ENCODE results near the gene CEBPZ. TPM values are rescaled to one million over a fixed set of nuclear protein-coding genes. Genes with fewer than 3 reads are reported as not detected.

CEBPZ gene
- total and polyA plus RNA-seq, 2 donors (not counting 3 experiments of a cell fraction or from before 2014, with no cell fraction given): 3.6 to 46.9 TPM

DNA sequence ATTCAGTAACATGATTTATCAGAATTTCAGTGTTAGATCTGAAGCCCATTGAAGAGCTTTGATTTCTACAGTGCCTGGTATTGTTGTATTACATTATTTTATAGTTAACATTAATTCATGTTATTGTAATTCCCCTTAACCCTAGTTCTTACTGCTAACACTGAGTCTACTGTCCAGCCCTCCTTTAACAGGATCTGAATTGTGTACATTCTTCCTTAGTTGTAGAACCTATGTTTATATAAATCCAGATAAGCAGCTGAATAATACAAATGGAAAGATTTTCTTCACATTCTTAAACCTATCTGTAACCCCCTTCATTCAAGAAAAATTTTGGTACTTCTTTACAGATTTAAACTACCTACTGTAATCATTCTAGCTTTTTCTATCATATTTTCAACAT is 14.8 kb upstream of the CEBPZ start:
- Histone ChIP-seq H3K9me3 (replicated peaks; ENCODE audit: control insufficient read depth, insufficient read depth, low read length) (no peaks in the 10 kb centered on the region), H3K27me3 (ENCODE audit: control insufficient read depth in 2 of 2, insufficient read depth in 2 of 2, low read length in 2 of 2) (no peaks in the 10 kb centered on the region), H3K9me1 (replicated peaks; ENCODE audit: control insufficient read depth, extremely low read depth, insufficient read depth, low read length) (no peaks in the 10 kb centered on the region), H3K79me2 (ENCODE audit: control insufficient read depth, insufficient read depth, low read length) (no peaks in the 10 kb centered on the region), H3K27ac (ENCODE audit: insufficient read depth, low read depth, low read length) (no peak overlapping the region), H3K36me3 (ENCODE audit: control insufficient read depth in 2 of 2, extremely low read depth in 1 of 2, insufficient read depth in 2 of 2, low read length in 2 of 2) (peaks cover 3 to 17% of the 10 kb centered on the region in 2 experiments), H2AFZ (ENCODE audit: low read depth, low read length) (no peak overlapping the region), H3K4me3 (replicated peaks in 1 of 3; ENCODE audit: insufficient read depth in 1 of 3, low read depth in 1 of 3, low read length in 3 of 3) (no peak overlapping the region), H4K20me1 (replicated peaks; ENCODE audit: control insufficient read depth, extremely low read depth, insufficient read depth, low read length) (no peaks in the 10 kb centered on the region), H3K9ac (replicated peaks; ENCODE audit: extremely low read depth, insufficient read depth, low read length) (no peak overlapping the region), H3K4me2 (ENCODE audit: insufficient read depth, low read length) (no peak overlapping the region), H3K4me1 (ENCODE audit: control insufficient read depth, extremely low read depth, insufficient read depth, low read length) (peaks cover 6% of the 10 kb centered on the region)
- no peak for DNase-seq (ENCODE audit: low read depth, low spot score)
- TF ChIP-seq FOS (IDR thresholded peaks at IDR 0.05; ENCODE audit: borderline replicate concordance, insufficient read depth, low read length): no peak
- TF ChIP-seq, protein P1, sequence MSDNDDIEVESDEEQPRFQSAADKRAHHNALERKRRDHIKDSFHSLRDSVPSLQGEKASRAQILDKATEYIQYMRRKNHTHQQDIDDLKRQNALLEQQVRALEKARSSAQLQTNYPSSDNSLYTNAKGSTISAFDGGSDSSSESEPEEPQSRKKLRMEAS (IDR thresholded peaks at IDR 0.05; ENCODE audit: insufficient read depth, insufficient read length): no peak
- no peak for TF ChIP-seq POLR2A (IDR thresholded peaks at IDR 0.05; ENCODE audit: low read depth, low read length)
- no peak for TF ChIP-seq GATA2 (IDR thresholded peaks at IDR 0.05; ENCODE audit: insufficient read depth, insufficient read length, low read depth, low read length)
- no peak for TF ChIP-seq MYC (IDR thresholded peaks at IDR 0.05; ENCODE audit: low read depth, low read length)
- no peak for TF ChIP-seq POLR2AphosphoS5 (IDR thresholded peaks at IDR 0.05; ENCODE audit: insufficient read depth, low read depth, low read length)
- no peak for TF ChIP-seq EZH2 (IDR thresholded peaks at IDR 0.05; ENCODE audit: borderline replicate concordance, low read depth, low read length, severe bottlenecking)
- TF ChIP-seq, protein P2, sequence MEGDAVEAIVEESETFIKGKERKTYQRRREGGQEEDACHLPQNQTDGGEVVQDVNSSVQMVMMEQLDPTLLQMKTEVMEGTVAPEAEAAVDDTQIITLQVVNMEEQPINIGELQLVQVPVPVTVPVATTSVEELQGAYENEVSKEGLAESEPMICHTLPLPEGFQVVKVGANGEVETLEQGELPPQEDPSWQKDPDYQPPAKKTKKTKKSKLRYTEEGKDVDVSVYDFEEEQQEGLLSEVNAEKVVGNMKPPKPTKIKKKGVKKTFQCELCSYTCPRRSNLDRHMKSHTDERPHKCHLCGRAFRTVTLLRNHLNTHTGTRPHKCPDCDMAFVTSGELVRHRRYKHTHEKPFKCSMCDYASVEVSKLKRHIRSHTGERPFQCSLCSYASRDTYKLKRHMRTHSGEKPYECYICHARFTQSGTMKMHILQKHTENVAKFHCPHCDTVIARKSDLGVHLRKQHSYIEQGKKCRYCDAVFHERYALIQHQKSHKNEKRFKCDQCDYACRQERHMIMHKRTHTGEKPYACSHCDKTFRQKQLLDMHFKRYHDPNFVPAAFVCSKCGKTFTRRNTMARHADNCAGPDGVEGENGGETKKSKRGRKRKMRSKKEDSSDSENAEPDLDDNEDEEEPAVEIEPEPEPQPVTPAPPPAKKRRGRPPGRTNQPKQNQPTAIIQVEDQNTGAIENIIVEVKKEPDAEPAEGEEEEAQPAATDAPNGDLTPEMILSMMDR (IDR thresholded peaks at IDR 0.05; ENCODE audit: extremely low read depth in 1 of 2, insufficient read depth in 1 of 2, low read depth in 1 of 2, low read length in 2 of 2): no peak
- TF ChIP-seq JUN (IDR thresholded peaks at IDR 0.05; ENCODE audit: borderline replicate concordance, insufficient read depth, insufficient read length, low read depth): no peak
- POLR2A ChIA-PET: no interaction called here
- CTCF ChIA-PET: no interaction called here
- dilution Hi-C loops (cut with MboI; ENCODE audit: extremely low pct_ligation_motif_present, low sequenced_read_pairs) (no loop called here), intact Hi-C loops (cut with micrococcal nuclease) (no loop called here)
- BruUV-seq (replicated peaks): no TSS peak
- FAIRE-seq: no peak
